ENCODE measurements around the gene HM13.
"Not testable (repeated sequence)": the region's sequence is repeated elsewhere in the genome, so short reads cannot be mapped to it uniquely, and the experiment has no call there.

Gene HM13

DNA sequence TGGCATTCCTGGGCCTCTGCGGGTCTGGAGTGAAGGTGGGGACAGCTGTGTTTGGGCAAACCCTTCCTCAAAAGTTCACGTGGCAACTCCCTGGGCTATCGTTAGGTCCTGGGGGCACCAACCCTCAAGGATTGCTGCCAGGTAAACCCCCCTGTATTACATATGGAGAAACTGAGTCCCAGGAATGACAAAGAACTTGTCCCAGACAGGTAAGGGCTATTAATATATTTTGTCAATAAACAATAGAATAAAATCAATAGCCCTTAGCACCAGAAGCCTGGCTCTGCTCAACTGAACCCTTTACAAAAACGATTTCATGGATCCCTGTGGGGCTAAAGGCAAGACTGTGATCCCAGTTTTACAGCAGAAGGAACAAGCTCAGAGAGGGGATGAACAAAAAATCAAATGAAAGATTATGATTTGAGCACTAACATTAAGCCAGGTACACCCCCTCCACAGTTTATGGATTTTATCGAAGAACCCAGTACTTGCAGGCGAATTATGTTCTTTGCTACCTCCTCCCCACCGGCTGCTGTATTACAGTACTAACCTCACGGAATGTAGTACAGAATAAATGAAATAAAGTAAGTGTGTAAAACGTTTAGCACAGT is 93.5 kb downstream of the HM13 start:
- Histone ChIP-seq H3K4me3 (ENCODE audit: low read length) (peak overlapping the region; percentile 94), H3K27me3 (ENCODE audit: control insufficient read depth, insufficient read depth, low read length) (no peaks in the 10 kb centered on the region), H3K9me3 (ENCODE audit: control insufficient read depth, low read depth, low read length) (no peaks in the 10 kb centered on the region), H3K9ac (ENCODE audit: low read length) (no peak overlapping the region), H3K36me3 (ENCODE audit: control insufficient read depth, low read depth, low read length) (no peaks in the 10 kb centered on the region), H3K4me1 (ENCODE audit: control insufficient read depth, low read depth, low read length) (peaks cover 30% of the 10 kb centered on the region), H3K27ac (ENCODE audit: low read length) (no peak overlapping the region)

DNA sequence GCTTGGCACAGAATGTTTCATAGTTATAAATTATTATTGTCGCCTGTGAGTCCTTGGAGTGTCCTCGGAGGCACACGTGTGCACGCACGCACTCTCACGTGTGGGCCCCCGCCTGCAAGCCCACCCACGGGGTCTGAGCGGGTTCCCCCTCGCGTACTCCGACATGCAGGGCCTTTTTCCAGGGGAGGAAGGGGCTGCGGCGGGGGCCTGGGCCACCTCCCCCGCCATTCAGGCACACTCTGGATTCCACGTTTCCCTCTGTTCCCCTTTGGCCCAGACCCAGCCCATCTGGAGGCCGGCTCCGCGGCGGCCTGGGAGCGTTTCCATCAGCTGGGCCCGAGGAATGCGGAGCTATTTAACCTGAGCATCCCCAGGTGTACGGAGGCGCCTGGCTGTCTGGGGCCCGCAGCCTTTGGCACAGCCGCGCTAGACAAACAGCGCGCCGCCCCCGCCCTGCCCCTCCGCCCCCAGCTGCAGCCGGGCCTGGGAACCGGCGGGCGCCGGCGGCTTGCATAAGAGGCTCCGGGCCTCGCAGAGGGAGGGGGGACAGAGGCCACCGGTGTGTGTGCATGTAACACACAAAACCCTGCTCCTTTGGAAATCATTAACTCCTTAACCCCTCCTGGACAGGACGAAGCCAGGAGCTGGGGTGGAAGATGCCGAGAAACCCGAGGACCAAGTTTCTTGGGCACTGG is 94.2 kb downstream of the HM13 start:
- peak overlapping the region; percentile 94 for H3K4me3 ChIP-seq (ENCODE audit: low read length)
- H3K27me3 ChIP-seq (ENCODE audit: control insufficient read depth, insufficient read depth, low read length): no peaks in the 10 kb centered on the region
- H3K27ac ChIP-seq (ENCODE audit: low read length): no peak overlapping the region
- H3K9ac ChIP-seq (ENCODE audit: low read length): no peak overlapping the region
- H3K9me3 ChIP-seq (ENCODE audit: control insufficient read depth, low read depth, low read length): no peaks in the 10 kb centered on the region
- peaks cover 27% of the 10 kb centered on the region for H3K4me1 ChIP-seq (ENCODE audit: control insufficient read depth, low read depth, low read length)
- H3K36me3 ChIP-seq (ENCODE audit: control insufficient read depth, low read depth, low read length): no peaks in the 10 kb centered on the region

DNA sequence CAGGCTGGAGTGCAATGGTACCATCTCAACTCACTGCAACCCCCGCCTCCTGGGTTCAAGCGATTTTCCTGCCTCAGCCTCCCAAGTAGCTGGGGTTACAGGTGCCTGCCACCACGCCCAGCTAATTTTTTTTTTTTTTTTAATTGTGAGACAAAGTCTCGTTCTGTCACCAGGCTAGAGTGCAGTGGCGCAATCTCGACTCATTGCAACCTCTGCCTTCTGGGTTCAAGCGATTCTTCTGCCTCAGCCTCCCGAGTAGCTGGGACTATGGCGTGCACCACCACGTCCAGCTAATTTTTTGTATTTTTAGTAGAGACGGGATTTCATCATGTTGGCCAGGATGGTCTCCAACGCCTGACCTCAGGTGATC is 98.0 kb downstream of the HM13 start:
- not testable (repeated sequence) for H3K9me3 ChIP-seq (ENCODE audit: control insufficient read depth, low read depth, low read length); H3K27ac ChIP-seq (ENCODE audit: low read length); H3K36me3 ChIP-seq (ENCODE audit: control insufficient read depth, low read depth, low read length); H3K27me3 ChIP-seq (ENCODE audit: control insufficient read depth, insufficient read depth, low read length); H3K9ac ChIP-seq (ENCODE audit: low read length); H3K4me3 ChIP-seq (ENCODE audit: low read length)
- H3K4me1 ChIP-seq (ENCODE audit: control insufficient read depth, low read depth, low read length): peaks cover 18% of the 10 kb centered on the region

DNA sequence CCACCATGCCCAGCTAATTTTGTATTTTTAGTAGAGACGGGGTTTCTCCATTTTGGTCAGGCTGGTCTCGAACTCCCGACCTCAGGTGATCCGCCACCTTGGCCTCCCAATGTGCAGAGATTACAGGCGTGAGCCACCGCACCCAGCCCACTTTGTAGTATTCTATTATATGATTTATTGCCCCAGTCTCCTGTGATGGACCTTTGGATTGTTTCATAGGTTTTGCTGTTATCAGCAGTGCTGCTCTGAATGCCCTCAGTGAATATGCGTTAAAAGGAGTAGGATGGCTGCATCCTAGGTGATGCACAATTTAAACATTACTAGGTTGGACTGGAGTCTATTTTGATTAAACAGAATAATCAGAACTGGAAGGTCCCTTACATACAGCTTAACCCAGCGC is 101.2 kb downstream of the HM13 start:
- no peaks in the 10 kb centered on the region for H3K27me3 ChIP-seq (ENCODE audit: control insufficient read depth, insufficient read depth, low read length)
- H3K4me3 ChIP-seq (ENCODE audit: low read length): no peak overlapping the region
- H3K36me3 ChIP-seq (ENCODE audit: control insufficient read depth, low read depth, low read length): no peaks in the 10 kb centered on the region
- no peaks in the 10 kb centered on the region for H3K4me1 ChIP-seq (ENCODE audit: control insufficient read depth, low read depth, low read length)
- no peak overlapping the region for H3K9ac ChIP-seq (ENCODE audit: low read length)
- no peaks in the 10 kb centered on the region for H3K9me3 ChIP-seq (ENCODE audit: control insufficient read depth, low read depth, low read length)
- no peak overlapping the region for H3K27ac ChIP-seq (ENCODE audit: low read length)

DNA sequence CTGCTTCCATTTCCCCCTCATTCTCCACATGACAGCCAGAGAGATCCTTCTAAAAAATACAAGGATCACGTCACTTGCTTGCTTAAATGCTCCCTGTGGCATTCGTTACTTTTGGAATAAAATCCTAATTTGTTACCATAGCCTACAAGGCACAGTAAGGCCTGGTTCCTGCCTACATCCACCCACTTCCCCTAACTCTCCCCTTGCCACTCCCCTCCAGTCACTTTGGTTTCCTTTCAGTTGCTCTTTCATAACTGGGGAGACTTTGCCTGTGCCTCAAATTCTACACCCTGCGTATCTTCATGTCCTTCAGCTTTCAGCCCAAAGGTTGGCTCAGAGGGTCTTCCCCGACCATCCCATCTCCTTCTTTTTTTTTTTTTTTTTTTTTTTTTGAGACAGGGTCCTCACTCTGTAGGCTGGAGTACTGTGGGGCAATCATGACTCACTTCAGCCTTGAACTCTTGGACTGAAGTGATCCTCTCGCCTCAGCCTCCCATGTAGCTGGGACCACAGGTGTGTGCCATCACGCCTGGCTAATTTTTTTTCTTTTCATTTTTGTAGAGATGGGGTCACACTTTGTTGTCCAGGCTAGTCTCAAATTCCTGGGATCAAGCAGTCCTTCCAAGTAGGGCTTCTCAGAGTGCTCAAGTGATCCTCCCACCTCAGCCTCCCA is 103.3 kb downstream of the HM13 start:
- Histone ChIP-seq H3K4me1 (ENCODE audit: control insufficient read depth, low read depth, low read length) (no peaks in the 10 kb centered on the region), H3K27me3 (ENCODE audit: control insufficient read depth, insufficient read depth, low read length) (no peaks in the 10 kb centered on the region), H3K4me3 (ENCODE audit: low read length) (no peak overlapping the region), H3K9ac (ENCODE audit: low read length) (no peak overlapping the region), H3K27ac (ENCODE audit: low read length) (no peak overlapping the region), H3K9me3 (ENCODE audit: control insufficient read depth, low read depth, low read length) (no peaks in the 10 kb centered on the region), H3K36me3 (ENCODE audit: control insufficient read depth, low read depth, low read length) (no peaks in the 10 kb centered on the region)

Measured in iPS-18a (cell line).